GM19468 (cell line): ENCODE results near the gene DDB1.

Source experiments
- ATAC-seq: cut with Tn5 transposase; IDR thresholded peaks from one replicate; pipeline ENCODE4 v1.9.1; 2021; ENCODE audit warnings: mild to moderate bottlenecking, moderate library complexity, moderate number of reproducible peaks; ENCODE audit not compliant: unreplicated experiment; ENCODE audit errors: extremely low read depth

DDB1 gene

DNA sequence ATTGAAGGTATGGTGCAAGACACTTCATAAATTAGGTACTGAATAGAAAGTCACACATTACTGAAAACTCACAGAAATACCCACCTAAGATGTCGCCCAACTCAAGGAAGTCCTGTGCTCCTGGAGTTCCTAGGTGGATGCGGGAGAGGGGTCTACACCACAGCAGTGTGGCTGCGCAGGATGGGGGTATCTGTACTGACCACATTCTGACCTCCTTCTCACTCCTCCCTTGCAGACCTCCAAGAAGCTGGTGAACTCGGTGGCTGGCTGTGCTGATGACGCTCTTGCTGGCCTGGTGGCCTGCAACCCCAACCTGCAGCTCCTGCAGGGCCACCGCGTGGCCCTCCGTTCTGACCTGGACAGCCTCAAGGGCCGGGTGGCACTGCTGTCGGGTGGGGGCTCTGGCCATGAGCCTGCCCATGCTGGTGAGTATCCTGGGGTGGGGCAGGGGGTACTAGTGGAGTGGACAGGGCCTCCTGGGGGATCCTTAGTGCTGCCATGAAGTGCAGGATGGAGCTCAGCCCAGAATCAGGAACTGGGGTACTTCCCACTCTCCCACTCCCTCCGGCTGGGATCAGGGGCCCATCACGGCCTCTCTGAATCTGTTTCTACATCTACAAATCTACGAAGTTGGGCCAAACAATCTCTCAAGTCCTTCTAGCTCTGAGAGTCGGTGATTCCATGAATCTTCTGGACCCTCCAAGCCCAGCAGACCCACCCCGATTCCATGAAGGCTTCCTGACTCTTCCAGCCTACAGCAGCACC lies 5.0 kb upstream of the DDB1 start:
- no peak for ATAC-seq

GRCh38 chr11:61336171-61336935 lies 3.4 kb upstream of the DDB1 start:
- ATAC-seq: peak; percentile 46

GRCh38 chr11:61335355-61335710 lies 2.4 kb upstream of the DDB1 start:
- ATAC-seq: no peak

- no peak for ATAC-seq
These were observed 1.8 kb upstream of the DDB1 start for GRCh38 chr11:61334434-61335354.

- no peak for ATAC-seq
These were observed 887 bp upstream of the DDB1 start for GRCh38 chr11:61333550-61334433.

- no peak for ATAC-seq
These were observed 566 bp downstream of the DDB1 start for GRCh38 chr11:61332281-61332796.

DNA sequence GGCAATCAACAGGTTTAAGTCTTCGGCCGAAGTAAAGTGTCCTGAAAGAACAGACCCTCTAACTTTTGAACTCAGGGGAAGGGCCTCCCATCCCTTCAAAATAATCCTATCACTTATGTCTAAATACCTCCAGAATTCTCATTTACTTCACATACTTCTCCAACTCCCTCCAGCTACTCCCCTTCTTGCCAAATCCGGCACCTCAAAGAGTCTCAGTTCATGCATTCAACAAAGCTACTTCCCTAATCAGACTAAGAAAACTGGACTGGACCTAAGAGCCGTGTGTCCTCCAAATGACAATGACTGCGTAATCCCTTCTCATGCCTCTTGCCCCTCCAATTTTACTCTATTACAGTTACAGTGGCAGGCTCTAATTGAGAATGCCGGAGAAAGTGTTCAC lies 1.3 kb downstream of the DDB1 start:
- no peak for ATAC-seq

- no peak for ATAC-seq
These were observed 3.0 kb downstream of the DDB1 start for GRCh38 chr11:61329871-61330270.

DNA sequence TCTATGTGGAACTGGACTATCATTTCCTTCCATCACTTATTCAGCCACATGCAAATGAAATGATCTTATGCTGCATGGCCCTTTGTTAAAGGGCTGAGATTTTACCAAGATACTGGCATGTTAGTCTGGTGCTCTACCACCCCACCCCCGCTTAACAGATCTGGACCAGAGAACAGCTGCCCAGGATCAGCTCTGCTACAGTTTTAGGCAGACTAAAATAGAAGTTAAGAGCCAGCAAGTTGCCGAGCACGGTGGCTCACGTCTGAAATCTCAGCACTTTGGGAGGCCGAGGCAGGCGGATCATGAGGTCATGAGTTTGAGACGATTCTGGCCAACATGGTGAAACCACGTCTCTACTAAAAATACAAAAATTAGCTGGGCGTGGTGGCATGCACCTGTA lies 4.6 kb downstream of the DDB1 start:
- no peak for ATAC-seq

- no peak for ATAC-seq
These were observed 5.2 kb downstream of the DDB1 start for GRCh38 chr11:61327669-61328071.

DNA sequence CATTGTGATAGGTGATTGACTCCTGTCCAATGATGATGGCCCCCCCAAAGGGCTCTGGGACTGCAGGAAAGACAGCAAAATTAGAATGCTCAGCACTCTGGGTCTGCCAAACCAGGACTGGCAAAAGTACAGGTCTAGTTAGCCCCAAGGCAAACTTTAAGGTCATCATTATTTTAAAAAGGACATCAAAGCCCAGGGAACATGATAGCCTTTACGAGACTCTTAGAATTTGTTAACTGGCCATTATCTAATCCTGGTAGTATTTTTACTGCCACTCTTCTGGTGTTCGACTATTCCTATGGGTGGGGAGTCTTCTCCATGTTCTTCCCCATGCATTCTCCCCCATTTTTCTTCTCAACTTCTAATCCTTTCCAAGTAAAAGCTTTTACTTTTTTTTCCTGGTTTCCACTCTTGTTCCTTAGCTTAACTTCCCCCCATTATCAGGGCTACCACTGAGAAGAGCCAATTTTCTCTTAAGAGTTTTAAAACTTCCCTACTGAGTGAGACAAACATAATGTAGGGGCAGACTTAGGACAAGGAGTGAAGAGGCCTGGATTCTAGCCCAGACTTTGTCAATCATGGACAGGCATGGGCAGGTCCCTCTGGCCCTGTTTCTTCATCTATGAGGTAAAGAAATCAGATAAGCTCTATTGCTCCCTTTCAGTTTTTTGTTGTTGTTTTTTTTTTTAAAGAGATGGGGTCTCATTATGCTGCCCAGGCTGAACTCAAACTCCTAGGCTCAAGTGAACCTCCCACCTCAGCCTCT lies 7.1 kb downstream of the DDB1 start:
- ATAC-seq: no peak

- no peak for ATAC-seq
These were observed 17.6 kb downstream of the DDB1 start for GRCh38 chr11:61315260-61315659.

- no peak for ATAC-seq
These were observed 22.2 kb downstream of the DDB1 start for GRCh38 chr11:61310749-61311148.

- ATAC-seq: no peak
These were observed 23.2 kb downstream of the DDB1 start for GRCh38 chr11:61309739-61310138.

- ATAC-seq: no peak
These were observed 23.8 kb downstream of the DDB1 start for GRCh38 chr11:61309141-61309540.

DNA sequence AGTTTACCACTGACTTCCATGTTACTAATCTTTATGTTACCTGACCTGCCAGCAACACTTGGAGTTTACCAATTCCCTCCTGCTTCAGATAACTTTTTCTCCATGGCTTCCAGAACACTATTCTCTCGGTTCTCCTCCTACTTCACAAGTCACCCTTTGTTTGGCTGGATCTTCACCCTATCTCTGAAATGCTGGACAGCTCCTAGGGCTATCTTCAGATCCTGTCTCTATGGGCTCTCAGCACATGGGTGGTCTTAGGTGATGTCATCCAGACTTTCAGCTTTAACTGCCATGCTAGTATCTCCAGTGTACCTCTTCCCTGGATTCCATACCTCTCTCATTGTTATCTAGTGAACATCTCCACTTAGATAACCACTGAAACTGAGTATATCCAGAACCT lies 25.6 kb downstream of the DDB1 start:
- no peak for ATAC-seq

GRCh38 chr11:61306221-61306620 lies 26.7 kb downstream of the DDB1 start:
- no peak for ATAC-seq

DNA sequence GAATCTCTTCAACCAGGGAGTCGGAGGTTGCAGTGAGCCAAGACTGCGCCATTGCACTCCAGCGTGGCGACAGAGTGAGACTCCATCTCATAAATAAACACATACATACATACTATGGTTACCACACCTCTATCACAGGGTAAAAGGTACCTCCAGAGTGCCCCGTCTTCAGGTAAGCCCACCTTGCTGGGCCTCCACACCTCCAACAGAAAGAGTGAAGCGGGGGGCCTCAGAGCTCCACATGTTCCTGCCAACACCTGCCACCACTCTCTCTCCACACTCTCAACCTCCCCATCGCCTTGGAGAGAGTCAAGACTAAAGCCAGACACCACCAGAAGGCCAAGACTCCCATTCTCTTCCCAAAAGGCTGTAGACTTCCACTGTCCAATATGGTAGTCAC lies 27.5 kb downstream of the DDB1 start:
- ATAC-seq: no peak

- ATAC-seq: no peak
These were observed 29.2 kb downstream of the DDB1 start for GRCh38 chr11:61303725-61304124.
